HG02571 (cell line): ENCODE results near the gene ROBO1.
"Not testable (repeated sequence)": the region's sequence is repeated elsewhere in the genome, so short reads cannot be mapped to it uniquely, and the experiment has no call there.

ENCODE experiments used
- ATAC-seq: cut with Tn5 transposase; IDR thresholded peaks from one replicate; pipeline ENCODE4 v1.9.1; 2021; ENCODE audit warnings: mild to moderate bottlenecking, moderate library complexity; ENCODE audit not compliant: unreplicated experiment

ROBO1 gene

DNA sequence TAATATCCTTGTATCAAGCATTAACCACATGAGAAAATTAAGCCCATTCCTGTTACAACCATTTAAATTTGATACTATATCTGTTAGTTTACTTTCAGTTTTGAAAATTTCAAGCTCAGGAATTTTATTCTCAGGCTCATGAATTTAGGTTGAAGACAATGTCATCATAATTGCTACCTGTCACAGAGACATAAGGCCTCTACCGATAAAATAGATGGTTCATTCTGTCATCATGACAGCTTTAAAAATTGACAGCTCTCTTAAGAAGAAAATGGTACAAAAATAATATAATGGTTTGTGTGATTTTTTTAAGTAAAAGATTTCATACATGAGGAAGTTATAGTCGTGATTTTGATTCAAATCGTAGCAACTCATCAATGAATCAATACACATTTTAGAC lies 1003.2 kb downstream of the ROBO1 start:
- ATAC-seq: no peak

DNA sequence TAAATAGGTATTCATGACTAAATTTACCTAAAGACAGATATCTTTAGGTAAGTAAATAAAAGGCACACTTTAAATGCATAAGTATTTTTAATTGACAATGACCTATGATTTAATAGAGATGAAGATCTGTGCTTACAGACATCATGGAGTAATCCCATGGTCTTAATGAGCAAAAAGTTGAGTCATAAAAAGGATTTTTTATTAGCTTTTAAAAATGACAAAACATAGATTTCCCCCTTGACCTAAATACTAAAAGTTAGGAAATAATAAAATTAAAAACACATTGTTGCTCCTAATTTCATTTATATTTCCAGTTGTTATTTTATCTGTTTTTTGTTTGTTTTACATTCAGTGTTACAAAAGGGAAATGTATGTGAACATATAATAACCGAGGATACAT lies 1005.7 kb downstream of the ROBO1 start:
- ATAC-seq: no peak

DNA sequence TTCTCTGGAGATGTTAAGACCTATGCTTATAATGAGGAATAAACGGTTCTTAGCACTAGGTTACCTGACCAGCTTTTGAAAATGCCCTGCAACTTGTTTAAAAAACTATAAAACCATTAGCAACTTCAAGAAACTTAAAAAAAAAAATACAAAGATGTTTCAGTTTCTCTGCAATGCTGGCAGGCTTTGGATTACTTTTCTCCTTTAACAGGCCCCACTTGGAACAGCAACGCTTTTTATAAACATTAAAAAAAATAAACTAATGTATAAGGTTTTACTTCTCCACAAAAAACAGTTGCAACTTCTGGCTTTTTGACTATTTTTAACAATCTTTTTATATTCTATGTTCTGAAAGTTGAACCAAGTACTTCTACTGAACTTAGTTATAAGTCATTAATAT lies 1006.7 kb downstream of the ROBO1 start:
- ATAC-seq: no peak

DNA sequence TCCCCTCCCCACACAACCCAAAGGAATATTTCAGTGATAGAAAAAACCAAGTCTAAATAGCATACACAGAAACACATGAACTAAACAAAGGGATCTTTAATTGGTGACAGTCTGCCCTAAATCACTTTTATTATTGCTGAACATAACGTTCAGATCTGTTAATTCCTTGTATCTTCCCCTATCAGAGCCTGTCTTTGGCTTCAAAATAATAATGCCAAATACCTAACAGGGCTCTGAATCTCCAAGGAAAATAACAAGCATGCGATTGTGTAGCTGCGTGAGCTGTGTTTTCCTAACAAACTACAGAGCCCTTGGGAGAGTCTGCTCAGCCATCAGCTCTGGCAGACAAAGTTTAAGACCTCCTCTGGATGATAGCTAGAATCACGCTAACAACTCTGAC lies 1010.1 kb downstream of the ROBO1 start:
- ATAC-seq: no peak

DNA sequence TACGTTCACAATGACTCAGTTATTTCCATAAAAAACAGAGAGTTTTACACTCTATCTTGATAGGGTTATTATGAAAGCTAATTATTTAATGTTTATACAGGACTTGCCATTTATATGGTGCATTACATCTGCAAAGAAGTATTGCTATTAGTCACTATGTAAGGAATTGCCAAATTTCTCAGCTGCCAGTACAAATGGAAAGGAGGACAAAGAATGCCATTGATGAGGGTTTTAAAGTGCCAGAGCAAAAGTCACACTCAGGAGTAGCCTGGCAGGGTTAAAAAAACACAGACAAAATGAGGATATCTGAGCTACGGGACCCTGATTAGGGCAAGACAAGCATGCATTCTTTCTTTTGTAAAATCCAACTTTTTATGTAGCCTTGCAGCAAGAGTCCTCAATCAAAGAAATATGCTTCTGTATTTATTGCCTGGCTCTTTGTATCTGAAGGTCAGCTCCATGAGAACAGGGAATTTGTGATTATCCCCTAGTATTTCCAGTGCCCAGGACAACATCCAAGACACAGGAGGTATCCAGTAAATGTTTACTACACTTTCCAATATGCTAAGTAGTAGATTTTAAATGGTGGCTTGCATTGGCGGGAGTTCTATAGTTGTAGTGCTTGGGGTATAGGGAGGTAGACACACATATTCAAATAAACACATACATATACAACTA lies 1013.6 kb downstream of the ROBO1 start:
- no peak for ATAC-seq

DNA sequence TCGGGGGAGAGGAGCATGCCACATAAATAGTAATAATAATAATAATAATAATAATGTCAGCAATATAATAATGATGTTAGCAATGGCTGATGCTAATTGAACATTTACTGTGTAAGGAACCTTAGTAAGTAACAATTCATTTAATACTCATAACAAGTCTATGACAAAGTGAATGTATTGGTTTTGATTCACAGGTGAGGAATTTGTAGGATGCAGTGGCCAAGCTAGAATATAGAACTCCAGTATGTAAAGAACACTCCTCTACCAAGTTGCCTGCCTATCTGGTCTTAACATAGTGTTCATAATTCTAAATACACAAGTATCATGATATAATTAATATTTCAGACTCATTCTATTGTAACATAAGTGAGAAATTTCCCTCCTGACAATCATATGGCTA lies 1016.5 kb downstream of the ROBO1 start:
- ATAC-seq: no peak

DNA sequence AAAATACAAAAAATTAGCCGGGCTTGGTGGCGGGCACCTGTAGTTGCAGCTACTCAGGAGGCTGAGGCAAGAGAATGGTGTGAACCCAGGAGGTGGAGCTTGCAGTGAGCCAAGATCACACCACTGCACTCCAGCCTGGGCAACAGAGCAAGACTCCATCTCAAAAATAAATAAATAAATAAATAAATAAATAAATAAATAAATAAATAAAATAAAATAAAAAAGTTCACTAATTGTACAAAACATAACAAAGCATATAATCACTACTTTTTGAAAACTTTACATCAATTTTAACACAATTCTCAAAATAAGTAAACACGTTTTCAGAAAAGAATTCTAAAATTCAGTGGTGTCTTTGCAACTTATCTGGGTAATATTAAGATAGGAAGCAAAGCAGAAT lies 1017.5 kb downstream of the ROBO1 start:
- ATAC-seq: not testable (repeated sequence)

DNA sequence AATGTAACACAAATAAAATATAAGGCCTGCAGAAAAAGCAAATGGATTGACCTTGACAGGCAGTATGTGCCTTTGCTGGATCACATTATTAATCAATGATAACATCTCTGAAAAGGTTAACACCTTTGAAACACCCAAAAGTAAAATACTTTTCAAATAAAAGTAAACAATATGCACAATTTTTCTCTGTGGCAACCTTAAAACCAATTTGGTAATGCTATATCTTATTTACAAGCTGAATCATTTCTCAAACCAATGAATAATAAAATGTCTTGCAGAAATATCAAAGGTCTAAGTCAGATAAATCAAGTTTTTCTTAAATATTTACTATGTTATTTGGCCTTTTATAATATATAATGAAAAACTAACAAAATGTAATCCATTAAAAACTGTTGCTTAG lies 1018.7 kb downstream of the ROBO1 start:
- no peak for ATAC-seq

DNA sequence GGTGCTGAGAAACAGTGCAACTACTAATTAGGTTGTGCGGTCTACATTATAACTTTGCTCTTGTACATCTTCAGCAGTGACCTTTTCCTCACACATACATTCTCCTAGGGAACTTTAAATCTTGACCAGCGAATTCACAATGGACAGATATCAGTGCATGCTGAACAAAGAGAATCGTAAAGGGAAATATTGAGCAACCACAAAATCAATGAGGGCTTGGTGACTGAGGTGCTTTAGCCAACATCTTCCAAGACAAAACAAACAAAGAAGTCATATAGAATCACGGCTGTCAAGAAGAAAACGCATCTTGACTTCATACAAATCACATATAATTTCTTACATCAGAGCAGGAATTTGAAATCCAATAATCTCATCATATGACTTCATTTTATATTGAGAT lies 1022.0 kb downstream of the ROBO1 start:
- ATAC-seq: no peak

DNA sequence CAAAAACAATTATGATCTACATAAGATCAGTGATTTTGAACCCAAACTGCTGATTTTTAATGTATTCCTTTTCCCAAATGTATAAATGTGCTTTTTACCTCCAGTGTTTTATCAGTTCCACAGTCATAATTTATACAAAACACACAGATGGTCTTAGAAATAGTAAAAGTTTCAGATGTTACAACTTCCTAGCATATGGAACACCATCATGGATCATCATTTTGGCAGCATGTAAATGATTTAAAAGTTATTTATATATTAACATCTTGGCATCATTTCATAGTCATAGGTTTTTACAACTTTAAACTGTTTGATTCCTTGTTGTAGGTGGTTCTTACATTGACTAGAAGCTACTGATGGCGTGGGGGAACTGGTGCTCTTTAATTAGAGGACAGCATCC lies 1025.3 kb downstream of the ROBO1 start:
- no peak for ATAC-seq

DNA sequence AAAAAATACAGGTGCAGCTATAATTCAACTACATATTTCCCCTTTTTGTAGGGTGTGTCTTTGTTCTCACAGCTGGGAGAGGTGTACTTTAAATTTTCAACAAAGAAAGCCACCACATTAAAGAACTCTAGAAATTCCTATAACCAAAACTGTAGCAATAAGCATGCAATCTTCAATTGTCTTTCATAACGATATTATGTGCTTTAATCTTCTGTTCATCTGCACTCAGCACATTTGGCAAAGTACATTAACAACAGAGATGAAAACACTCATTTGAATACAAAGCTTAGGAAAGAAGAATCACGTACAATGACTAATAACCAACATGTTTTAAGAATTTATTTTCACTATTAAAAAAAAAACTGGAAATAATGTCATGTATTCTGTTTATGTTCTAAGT lies 1025.8 kb downstream of the ROBO1 start:
- ATAC-seq: no peak

DNA sequence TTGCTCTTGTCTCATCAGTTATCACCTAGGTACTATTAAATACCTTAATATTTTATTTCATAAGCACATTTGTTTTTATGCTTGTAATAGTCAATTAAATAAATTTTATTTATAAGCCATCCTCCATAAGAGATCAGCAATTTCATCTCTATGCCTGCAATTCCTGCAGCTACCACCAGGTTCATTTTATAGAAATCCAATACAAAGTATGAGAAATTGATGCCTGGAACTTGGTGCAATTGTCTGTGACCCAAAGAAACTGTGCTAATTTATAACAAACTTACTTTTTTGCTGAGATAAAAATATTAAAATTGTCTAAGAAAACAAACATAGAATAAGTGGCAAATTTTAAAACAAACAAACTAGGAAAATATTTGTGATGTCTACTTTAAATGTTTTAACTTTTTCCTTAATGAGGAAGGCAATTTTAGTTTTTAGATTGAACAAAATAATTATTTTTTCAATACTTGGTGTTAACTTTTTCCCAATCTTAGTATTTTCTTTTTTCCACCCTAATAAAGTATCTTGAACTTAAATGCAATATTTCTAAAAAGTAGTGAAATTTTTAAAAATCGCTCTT lies 1026.6 kb downstream of the ROBO1 start:
- ATAC-seq: no peak

DNA sequence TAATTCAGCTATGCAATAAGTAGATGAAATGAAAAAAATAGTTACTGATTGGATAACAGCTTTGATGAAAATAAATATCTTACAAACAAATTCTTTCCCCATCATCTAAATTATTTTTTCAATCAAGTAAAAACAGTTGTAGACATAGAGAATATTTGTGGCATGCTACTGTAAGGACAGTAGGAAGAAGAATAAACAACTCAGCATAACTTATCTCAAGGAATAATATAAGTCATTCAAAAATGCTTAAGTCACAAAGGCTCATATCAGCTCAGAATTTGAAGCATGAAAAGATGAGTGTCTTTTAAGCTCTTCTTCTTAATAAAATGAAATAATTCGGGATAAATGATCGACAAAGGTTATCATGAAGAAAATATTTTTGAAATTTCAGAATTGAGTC lies 1029.0 kb downstream of the ROBO1 start:
- ATAC-seq: no peak

DNA sequence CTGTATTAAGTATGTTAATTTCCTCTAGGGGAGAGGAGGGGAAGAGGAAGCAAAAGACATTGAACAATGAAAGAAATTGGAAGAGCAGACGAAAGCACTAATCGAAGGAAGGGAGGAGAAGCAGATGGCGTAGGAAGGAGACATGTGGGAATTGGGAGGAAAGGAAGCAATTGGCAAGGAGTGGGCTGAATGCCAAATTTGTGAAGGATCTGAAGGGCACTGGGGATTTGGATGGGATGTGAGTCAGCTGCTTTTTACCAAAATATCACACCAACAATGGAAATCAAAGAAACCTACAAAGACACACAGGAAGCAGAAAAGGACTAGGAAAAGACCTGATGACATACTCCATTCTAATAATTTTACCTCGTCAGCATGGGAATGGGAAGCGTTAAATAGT lies 1029.8 kb downstream of the ROBO1 start:
- no peak for ATAC-seq

DNA sequence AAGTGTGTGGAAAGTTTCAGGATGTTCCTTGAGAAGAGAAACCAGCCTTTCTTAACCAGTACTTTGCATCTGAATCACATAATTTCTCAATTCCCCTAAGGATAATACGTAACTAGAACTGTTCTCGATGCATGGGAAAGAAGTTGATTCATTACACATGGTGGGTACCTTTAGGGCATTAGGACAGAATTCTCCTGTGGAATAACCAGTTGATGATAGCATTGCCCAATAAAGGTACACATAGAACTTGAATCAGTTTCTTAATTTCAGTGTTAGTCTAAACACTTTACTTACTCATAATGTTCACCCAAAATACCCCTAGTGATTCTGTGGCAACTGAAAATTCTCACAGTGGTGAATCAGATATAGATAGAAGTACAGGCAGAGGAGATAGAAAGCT lies 1030.9 kb downstream of the ROBO1 start:
- no peak for ATAC-seq

DNA sequence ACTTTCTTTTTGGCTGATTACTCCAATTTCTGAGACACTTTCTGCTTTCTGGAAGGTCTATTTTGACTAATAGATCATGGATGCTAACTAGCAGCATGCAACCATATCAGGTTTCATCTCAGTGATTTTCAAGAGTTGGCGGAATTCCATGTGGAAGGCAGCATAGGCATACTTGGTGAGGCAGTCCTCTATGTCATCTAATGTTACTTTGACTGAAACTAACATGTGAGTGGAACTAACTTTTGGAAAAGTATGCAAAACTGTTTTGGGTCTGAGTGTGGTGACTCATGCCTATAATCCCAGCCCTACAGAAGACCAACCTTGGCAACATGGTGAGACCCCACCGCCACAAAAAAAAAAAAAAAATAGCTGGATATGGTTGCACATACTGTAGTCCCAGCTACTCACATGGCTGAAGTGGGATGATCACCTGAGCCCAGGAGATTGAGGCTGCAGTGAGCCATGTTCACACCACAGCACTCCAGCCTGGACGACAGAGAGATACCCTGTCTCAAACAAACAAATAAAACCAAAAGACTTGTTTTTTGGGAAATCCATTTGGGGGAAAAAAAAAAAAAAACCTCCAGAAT lies 1033.7 kb downstream of the ROBO1 start:
- no peak for ATAC-seq

DNA sequence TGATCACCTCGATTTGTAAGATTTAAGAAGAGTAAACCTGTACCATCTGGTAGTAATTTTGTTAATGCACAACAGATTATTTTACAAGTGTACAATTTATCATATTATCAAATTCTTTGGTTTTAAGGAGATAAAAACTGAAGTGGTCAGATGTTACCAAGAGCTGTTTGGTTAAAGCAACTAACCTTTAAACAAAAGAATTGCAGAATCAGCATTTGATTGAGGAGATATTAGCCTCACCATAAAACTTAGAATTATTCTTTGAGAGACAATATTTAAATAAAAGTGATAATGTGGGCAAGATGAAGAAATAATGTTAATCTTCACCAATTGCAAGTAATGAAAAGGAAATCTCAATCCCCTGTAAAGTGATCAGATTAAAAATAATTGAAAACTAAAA lies 1034.9 kb downstream of the ROBO1 start:
- no peak for ATAC-seq

DNA sequence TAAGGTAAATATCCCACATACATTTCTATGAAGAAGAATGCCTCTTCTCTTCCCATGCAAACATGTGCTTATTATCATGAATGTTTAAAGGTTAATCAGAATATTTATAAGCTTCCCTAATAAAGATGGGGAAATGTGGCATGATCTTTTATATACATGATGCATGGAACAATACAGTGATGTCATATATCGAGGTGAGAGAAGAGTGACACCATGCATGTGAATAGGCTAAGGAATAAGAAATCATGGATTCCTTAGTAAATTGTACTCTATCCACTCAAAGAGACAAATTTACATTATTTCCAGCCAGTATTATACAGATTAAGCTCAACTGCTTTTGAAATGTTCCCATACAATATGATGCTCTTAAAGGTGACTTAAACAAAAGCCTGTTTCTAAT lies 1035.3 kb downstream of the ROBO1 start:
- ATAC-seq: no peak

DNA sequence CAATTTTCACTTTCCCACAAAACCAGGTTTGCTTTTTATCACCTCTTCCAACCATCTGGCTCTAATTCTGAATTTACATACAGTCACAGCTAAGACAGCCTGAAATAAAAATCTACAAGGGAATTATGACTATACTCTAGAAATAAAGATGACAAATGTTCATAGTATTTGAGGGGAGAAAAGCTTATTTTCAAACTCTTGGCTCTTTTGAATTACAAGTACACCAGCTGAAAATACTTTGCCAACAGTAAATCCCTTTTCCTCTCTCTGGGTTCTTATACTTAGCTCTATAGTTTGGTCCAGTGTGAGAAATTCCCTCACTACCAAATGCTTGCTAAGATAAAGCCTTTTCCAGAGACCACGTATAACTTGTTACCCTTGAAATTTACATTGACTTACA lies 1037.9 kb downstream of the ROBO1 start:
- no peak for ATAC-seq

DNA sequence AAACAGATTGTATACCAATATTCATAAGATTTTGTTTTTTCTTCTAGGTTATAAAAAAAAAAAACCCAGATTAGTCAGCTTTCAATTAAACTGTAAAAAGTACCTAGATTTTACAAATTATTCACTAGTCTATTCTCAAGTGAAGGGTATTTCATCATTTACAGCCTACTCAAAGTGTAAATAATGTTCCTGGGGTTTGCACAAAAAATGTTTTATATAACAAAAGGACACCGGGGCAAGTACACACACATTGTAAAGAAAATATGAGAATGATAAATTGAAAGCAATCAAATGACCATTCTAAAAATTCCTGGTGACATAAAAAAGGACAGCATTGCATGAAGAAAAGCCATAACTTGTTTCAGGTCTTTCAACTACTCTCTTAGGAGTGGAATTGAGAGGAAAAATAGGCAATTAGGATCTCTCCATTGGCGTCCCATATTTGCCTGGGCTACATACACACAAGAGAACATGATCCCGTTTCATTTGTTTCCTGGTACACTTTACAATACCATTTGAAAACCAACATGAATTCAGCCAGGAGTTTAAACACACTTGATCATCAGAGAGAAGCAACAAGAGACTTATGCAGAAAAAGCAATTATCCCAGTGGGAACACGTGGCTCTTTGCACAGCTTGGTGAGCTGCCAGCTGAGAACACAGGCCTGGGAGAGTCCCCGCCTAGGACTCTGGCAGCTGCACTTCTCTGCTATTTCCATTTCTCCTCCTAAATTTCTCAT lies 1039.2 kb downstream of the ROBO1 start:
- no peak for ATAC-seq

DNA sequence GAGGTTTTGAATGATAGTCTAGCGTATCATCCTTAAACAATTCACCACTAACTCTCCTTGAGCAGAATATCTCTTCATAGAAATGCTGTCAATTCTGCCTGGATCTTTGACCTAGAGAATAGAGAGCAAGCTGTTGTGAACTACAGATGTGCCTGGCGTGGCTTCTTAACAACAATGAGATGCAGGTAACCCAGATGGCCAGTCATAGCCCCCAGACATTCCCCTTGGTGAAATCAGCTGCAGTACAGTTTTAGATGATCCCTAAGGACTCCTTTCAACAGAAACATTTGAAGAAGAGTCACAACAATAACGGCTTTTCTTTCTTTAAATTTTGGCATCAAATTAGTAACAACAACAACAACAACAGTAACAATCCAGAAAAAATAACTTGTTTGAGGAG lies 1041.3 kb downstream of the ROBO1 start:
- no peak for ATAC-seq

DNA sequence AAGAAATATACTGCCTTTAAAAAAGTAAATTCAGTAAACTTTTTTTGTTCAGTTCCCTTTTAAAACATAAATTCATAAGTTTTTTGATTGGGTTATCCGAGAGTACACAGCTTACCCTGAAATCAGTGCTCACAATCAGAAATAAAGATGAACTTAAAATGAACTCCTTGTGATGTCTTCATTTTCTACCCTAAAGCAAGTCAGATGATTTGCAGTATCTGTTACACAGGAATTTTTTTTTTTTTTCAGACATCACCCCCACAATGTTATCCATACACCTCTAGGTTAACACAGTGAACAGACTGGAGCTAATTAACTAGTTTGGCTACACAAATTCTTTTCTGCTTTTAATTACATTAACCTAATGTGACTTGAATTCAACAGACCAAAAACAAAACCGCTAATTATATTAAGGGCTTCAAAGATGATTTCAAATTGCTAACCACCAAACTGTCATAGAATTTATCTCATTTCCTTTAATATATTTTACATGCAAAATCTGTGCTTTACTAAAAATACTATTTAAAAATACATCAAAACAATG lies 1042.0 kb downstream of the ROBO1 start:
- no peak for ATAC-seq
